T-helper 9 cell (primary cell): ENCODE data around the gene MATN4.
A peak's percentile ranks its signal among the peaks of the same experiment; 100 is the strongest.
"Not testable (repeated sequence)": the region's sequence is repeated elsewhere in the genome, so short reads cannot be mapped to it uniquely, and the experiment has no call there.

Source experiments
- DNase-seq: peaks from one replicate; pipeline ENCODE4 v3.0.0-alpha.2; 2020
- total RNA-seq, 2 donors: gene quantifications; one replicate each; lab custom pipeline; 2026; lab: John Stamatoyannopoulos, UW

Gene MATN4
- 0 to 0.07 reads per million in 2 donors for total RNA-seq

- no peak for DNase-seq
Observed at GRCh38 chr20:45308117-45308778, at the start of gene MATN4. Gene MATN4 (minus strand): TSS chr20:45308299. CDS start chr20:45305582, 2,717 bp downstream.

DNA sequence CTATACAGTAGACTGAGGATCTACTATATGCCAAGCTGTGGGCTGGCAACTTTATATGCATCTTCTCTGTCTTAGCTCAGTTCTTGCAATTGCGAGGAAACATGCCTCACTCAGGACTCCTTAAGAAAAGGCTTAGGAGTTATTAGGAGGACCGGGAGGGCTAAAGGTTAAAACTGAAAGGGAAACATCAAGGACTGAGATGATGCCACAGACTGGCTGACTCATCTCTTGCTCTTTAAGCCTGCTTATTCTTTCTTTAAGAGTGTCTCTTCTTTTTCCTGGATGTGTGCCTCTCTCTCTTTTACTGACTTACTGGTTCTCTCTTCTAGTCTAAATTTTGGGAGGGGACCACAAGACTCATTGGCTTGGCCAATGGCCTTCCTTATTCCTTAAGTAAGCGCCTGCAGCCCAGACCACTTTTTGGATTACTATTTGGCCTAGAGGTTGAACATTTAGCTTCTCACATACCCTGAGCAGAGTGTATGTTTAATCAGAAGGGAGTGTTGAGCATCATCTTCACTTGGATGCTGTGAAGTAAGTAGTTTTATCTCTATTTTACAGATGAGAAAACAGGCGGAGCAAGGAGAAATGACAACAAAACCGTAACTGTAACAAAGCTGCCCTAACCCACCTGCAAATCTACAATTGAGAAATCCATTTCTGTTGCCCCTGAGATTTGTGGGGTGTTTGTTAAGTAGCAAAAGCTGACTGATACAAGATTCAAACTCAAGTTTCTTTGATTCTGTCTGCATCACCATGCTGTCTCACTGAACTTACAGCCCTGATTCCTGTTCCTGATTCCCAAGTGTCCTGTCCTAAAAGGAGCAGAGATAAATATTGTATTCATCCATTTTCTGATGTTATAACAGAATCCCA lies 47.3 kb upstream of the MATN4 start:
- no peak for DNase-seq

GRCh38 chr20:45354423-45355208 lies 46.5 kb upstream of the MATN4 start:
- no peak for DNase-seq

DNA sequence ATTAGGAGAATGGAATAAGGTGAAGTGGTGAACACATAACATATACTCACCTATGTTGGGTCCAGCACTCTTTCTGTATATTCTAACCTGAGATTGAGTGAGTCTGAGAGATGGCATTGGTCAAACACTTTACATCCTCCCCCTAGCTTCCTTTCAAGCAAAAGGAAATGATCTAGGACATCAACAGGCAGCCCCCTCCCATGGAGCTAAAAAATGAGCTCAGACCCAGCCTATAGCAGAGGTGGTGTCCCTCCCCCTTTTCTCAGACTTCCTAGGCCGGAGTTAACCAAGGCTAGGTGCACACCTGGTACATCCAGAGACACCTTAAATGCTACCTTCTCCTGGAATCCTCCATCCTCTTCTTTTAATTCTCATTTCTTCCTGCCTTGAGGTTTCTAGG lies 45.6 kb upstream of the MATN4 start:
- no peak for DNase-seq

GRCh38 chr20:45352729-45353128 lies 44.6 kb upstream of the MATN4 start:
- no peak for DNase-seq

DNA sequence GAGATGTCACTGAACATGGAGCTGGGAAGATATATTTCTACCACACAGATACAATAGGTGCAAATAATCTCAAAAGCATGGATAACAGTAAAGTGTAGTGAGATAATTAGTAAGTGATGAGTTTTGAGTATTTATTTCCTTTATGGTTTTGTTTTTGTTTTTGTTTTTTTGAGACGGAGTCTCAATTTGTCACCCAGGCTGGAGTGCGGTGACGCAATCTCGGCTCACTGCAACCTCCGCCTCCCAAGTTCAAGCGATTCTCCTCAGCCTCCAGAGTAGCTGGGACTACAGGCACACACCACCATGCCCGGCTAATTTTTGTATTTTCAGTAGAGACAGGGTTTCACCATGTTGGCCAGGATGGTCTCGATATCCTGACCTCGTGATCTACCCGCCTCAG lies 42.7 kb upstream of the MATN4 start:
- not testable (repeated sequence) for DNase-seq

GRCh38 chr20:45350217-45350616 lies 42.1 kb upstream of the MATN4 start:
- DNase-seq, result no peak

DNA sequence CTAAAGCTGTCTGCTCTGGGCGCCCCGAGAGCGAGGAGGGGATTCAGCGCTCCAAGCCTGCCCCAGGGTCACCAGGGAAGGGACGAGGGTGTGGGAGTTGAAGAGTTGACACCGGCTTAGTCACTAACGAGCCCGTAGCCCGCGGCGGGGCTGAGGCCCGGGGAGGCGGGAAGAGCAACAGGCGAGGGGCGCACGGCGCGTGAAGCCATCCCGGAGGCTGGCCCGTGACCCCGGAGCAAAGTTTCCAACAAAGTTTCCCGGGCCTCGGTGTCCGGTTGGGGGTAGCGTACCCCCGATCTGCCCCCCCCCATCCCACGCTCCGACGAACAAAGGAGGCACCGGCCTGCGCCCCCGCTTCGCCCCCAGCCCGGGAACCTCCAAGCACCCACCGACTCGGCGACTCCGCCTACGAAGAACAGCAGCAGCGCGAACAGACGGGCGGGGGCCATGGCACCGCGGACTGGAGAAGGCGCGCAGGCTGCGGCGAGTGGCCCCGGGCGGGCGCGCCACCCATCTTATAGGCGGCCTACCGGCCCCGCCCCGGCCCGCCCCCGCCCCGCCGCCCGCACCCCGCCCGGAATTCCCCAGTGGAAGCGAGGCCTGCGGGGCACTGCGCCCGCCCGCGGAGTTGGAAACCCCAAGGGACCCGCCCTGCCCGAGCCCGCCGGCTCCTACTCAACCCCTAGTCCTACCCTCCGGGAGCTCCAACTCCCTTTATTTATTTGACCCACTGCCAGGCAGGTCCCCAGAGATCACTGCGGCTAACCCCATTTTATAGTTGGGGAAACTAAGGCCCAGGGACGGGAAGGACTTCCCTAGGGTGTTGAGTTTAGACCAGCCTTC lies 40.1 kb upstream of the MATN4 start, which contains the start of gene SDC4:
SDC4 (minus strand) TSS at position 489 of the 843 bp plus-strand sequence; CDS start at position 449, 40 bp downstream.
- peak; percentile 61 for DNase-seq

GRCh38 chr20:45347297-45347935 lies 39.3 kb upstream of the MATN4 start:
- DNase-seq, result no peak

GRCh38 chr20:45346851-45347250 lies 38.8 kb upstream of the MATN4 start:
- no peak for DNase-seq

GRCh38 chr20:45346291-45346718 lies 38.2 kb upstream of the MATN4 start:
- DNase-seq, result no peak

GRCh38 chr20:45345104-45345936 lies 37.2 kb upstream of the MATN4 start:
- no peak for DNase-seq

- DNase-seq, result no peak
Observed at GRCh38 chr20:45344168-45344860, 36.2 kb upstream of the MATN4 start.

- DNase-seq, result no peak
Observed at GRCh38 chr20:45343532-45344167, 35.6 kb upstream of the MATN4 start.

DNA sequence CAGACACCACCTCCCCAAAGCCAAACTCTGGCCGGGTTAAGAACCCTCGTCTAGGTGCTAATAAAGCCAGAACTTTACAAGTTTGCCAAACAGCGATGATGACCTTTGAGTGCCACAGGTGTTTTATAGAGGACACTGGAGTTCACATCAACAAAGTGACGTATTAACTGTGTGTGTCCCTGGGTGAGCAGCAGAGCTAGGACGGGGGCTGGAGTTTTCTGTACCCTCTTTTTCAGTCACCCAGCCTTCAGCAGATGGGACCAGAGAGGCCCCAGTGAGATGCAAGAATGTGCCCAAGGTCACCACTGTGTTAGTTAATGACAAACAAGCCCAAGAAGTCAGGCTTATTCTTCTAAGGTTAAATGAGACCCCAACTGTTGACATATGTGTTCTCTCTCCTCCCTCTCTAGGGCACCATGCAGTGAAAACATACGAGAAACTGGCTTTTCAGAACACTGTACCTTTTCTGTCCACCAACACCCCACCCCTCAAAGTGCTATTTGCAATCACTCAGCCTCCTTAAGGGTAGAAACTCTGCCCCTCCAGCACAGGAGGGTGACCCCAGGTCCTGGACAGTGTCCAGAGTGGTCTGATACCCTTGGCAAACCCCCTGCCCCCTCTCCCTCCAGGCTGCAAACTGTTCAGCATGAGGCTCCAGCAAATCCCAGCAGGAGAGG lies 34.9 kb upstream of the MATN4 start:
- no peak for DNase-seq

DNA sequence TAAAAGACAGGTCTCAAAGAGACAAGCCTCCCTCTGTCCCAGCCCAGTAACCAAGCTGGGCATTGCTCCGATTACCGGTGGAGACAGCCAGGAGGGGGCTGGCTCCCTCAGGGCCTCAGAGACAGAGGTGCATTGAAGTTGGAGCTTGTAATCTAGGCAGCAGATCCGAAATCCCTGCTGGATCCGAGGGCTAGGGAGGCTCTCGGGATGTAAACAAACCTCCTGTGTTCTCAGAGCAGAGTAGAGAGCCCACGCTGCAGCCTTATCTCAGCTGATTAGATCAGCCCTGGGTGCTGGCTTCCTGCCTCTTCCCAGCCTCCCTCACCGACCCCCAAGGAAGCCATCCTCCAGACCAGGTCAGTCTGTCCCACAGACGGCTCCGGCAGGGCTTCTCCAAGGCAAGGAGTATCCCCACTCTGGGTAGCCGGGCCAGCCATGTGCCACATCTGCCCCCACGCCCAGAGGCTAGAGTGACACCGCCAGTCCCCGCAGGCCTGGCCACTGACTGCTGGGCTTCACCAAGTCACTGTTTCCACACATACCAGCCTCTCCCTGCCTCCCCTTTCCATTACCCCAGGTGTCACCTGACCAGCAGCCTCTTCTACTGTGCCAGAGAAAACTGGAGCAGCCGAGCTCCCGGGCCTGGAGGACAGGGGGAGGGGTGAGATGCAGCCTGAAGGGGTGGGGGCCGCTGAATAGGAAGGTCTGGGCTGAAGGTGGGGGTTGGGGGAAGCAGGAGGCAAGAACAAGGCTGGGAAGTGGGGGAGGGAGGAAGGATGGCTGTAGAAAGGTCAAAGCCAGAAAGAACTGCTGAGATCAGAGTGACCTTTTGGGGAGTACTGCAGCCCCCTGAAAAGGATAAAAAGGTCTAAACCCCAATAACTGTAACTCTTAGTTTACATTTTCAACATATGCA lies 34.1 kb upstream of the MATN4 start:
- DNase-seq, result no peak

DNA sequence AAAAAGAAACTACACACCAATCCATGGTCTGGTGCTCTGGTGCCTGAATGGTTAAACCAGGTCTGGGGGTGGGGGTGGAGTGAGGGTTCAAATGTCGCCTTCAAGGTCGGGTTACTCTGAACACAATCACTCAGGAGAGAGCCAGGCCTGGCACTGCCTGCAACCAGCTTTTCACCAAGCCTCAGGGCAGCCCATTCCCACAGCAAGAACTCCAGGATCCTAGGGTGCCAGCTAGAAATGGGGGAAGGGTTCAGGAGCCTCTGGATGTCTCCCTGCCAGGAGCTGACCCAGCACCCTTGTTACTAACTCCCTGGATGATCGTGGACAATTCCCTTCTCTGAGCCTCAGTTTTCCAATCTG lies 33.5 kb upstream of the MATN4 start:
- DNase-seq, result no peak

DNA sequence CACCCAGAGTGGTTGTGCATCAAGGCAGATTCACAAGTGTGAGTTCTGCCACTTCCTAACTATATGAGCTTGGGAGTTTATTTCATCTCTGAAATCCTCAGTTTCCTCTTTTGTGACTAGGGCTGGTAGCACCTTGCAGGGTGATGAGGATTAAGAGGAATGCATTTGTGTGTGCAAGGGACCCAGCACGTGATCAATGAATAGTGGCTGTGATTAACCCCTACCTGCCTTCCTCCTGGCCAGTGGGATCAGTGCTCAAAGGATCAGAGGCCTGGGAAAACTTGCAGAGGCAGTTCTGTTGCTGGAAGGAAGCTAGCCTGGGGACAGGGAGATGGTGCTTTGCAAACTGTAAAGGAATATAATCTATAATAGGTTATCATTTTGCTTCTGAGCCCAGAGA lies 32.9 kb upstream of the MATN4 start:
- DNase-seq, result no peak
